Activated naive CD8-positive, alpha-beta T cell treated with anti-CD3 and anti-CD28 coated beads, Interleukin-2, amount 10 ng/mL, durations not matched to agents 7 days and 5 days (primary cell): Measurements from ENCODE around the gene CDKAL1. TPM values are rescaled to one million over a fixed set of nuclear protein-coding genes. Genes with fewer than 3 reads are reported as not detected.

ENCODE experiments used
- ATAC-seq: fragments of 150-1000 bp; cut with Tn5 transposase; one replicate; pipeline ENCODE4 v1.10.0; 2021; ENCODE audit warnings: low read depth, moderate library complexity
- POLR2A ChIA-PET: fragments of 350-600 bp; sonication (Branson Sonifier 250); formaldehyde crosslinking; loops from one replicate; lab custom pipeline; 2021; ENCODE audit warnings: antibody characterized with exemption; lab: Charles Lee
- DNase-seq: peaks from one replicate; pipeline ENCODE4 v3.0.0; 2021
- H3K27ac Mint-ChIP-seq: one replicate; pipeline ENCODE4 v1.8.0; 2022; ENCODE audit warnings: mild to moderate bottlenecking, mixed read lengths
- H3K27me3 Mint-ChIP-seq: one replicate; pipeline ENCODE4 v1.8.0; 2022; ENCODE audit warnings: mild to moderate bottlenecking, moderate library complexity, mixed read lengths
- H3K36me3 Mint-ChIP-seq: one replicate; pipeline ENCODE4 v1.8.0; 2021; ENCODE audit warnings: mild to moderate bottlenecking, mixed read lengths
- H3K4me1 Mint-ChIP-seq: one replicate; pipeline ENCODE4 v1.8.0; 2021; ENCODE audit warnings: mixed read lengths
- H3K4me3 Mint-ChIP-seq: one replicate; pipeline ENCODE4 v1.8.0; 2022; ENCODE audit warnings: mild to moderate bottlenecking, moderate library complexity, mixed read lengths
- H3K9me3 Mint-ChIP-seq: one replicate; pipeline ENCODE4 v1.8.0; 2021; ENCODE audit warnings: mixed read lengths
- total RNA-seq, 2 experiments: library from RNA; stranded (reverse); gene quantifications; one replicate each; pipeline ENCODE4 v1.2.3, GENCODE V29; 2021

The CDKAL1 gene
- total RNA-seq, 2 experiments from 2014 or later = 22.7 to 24.4 TPM

DNA sequence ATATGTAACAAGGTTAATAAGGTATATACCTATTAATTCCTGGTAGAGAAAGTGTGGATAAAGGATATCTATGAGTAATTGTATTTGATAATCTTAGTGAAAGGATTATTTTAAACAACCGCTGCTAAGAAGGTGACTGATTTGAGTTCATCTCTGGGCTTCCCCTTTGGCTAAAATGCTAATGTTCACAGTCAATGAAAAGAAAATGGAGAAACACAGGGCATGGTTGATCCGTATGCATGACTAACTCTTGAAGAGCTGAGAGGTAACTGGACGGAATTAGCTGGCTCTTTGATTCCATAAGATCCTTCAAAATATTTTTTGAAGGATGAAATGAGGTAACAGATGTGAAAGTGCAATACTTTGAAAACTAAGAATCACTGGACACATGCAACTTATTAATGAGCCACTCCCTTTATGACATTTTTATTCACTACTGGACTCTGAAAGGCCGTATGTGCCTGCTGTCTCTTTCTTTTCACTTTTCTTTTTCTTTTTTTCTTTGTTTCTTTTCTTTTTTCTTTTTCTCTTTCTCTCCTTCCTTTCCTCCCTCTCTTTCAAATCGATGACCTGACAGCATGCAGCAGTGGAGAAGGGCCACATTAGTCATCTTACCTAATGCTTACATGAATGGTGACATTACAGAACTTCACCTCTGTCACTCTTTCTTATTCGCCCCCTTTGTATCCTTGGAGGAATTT, 464.6 kb downstream of the CDKAL1 start:
- DNase-seq = no peak
- Mint-ChIP-seq H3K4me1 (peaks cover 3% of the 10 kb centered on the region), H3K4me3 (no peak overlapping the region), H3K36me3 (peaks cover 32% of the 10 kb centered on the region), H3K9me3 (peaks cover 2% of the 10 kb centered on the region), H3K27ac (no peak overlapping the region), H3K27me3 (no peaks in the 10 kb centered on the region)
- POLR2A ChIA-PET = no interaction called here
- ATAC-seq = no peak

GRCh38 chr6:21000331-21000801, 466.1 kb downstream of the CDKAL1 start:
- POLR2A ChIA-PET = no interaction called here
- Mint-ChIP-seq H3K9me3 (peaks cover 2% of the 10 kb centered on the region), H3K27me3 (no peaks in the 10 kb centered on the region), H3K27ac (no peak overlapping the region), H3K36me3 (peaks cover 30% of the 10 kb centered on the region), H3K4me1 (peaks cover 3% of the 10 kb centered on the region), H3K4me3 (no peak overlapping the region)
- DNase-seq = no peak
- no peak for ATAC-seq

- H3K9me3 Mint-ChIP-seq = peaks cover 2% of the 10 kb centered on the region
- H3K27me3 Mint-ChIP-seq = no peaks in the 10 kb centered on the region
- POLR2A ChIA-PET = no interaction called here
- peaks cover 3% of the 10 kb centered on the region for H3K4me1 Mint-ChIP-seq
- H3K4me3 Mint-ChIP-seq = no peak overlapping the region
- H3K36me3 Mint-ChIP-seq = peaks cover 28% of the 10 kb centered on the region
- no peak for ATAC-seq
- no peak for DNase-seq
- H3K27ac Mint-ChIP-seq = no peak overlapping the region
These were observed 467.5 kb downstream of the CDKAL1 start for GRCh38 chr6:21001736-21002135.

- no peak overlapping the region for H3K27ac Mint-ChIP-seq
- DNase-seq (no peak), ATAC-seq (no peak)
- H3K4me1 Mint-ChIP-seq = peaks cover 3% of the 10 kb centered on the region
- POLR2A ChIA-PET = no interaction called here
- peaks cover 33% of the 10 kb centered on the region for H3K36me3 Mint-ChIP-seq
- H3K27me3 Mint-ChIP-seq = no peaks in the 10 kb centered on the region
- peaks cover 2% of the 10 kb centered on the region for H3K9me3 Mint-ChIP-seq
- no peak overlapping the region for H3K4me3 Mint-ChIP-seq
These were observed 469.7 kb downstream of the CDKAL1 start for GRCh38 chr6:21003780-21004541.

GRCh38 chr6:21005816-21006570, 471.7 kb downstream of the CDKAL1 start:
- ATAC-seq = no peak

GRCh38 chr6:21019614-21020013, 485.4 kb downstream of the CDKAL1 start:
- Mint-ChIP-seq H3K27me3 (no peaks in the 10 kb centered on the region), H3K4me1 (no peaks in the 10 kb centered on the region), H3K27ac (no peak overlapping the region), H3K9me3 (peaks cover 13% of the 10 kb centered on the region), H3K4me3 (no peak overlapping the region), H3K36me3 (peaks cover 18% of the 10 kb centered on the region)
- DNase-seq (no peak), ATAC-seq (no peak)
- POLR2A ChIA-PET = no interaction called here

More at GRCh38 chr6:21005816-21006570, 471.7 kb downstream of the CDKAL1 start:
- POLR2A ChIA-PET = no interaction called here
- Mint-ChIP-seq H3K36me3 (peaks cover 33% of the 10 kb centered on the region), H3K9me3 (peaks cover 8% of the 10 kb centered on the region), H3K4me3 (no peak overlapping the region), H3K4me1 (peaks cover 3% of the 10 kb centered on the region), H3K27ac (no peak overlapping the region), H3K27me3 (no peaks in the 10 kb centered on the region)
- DNase-seq = no peak

GRCh38 chr6:21022343-21023107, 488.3 kb downstream of the CDKAL1 start:
- POLR2A ChIA-PET = no interaction called here
- DNase-seq (no peak), ATAC-seq (no peak)
- peaks cover 22% of the 10 kb centered on the region for H3K36me3 Mint-ChIP-seq
- no peaks in the 10 kb centered on the region for H3K4me1 Mint-ChIP-seq
- no peak overlapping the region for H3K27ac Mint-ChIP-seq
- H3K4me3 Mint-ChIP-seq = no peak overlapping the region
- H3K9me3 Mint-ChIP-seq = peaks cover 17% of the 10 kb centered on the region
- no peaks in the 10 kb centered on the region for H3K27me3 Mint-ChIP-seq

- H3K27me3 Mint-ChIP-seq = no peaks in the 10 kb centered on the region
- peaks cover 24% of the 10 kb centered on the region for H3K36me3 Mint-ChIP-seq
- no peak overlapping the region for H3K27ac Mint-ChIP-seq
These were observed 489.0 kb downstream of the CDKAL1 start for GRCh38 chr6:21023210-21023609.

DNA sequence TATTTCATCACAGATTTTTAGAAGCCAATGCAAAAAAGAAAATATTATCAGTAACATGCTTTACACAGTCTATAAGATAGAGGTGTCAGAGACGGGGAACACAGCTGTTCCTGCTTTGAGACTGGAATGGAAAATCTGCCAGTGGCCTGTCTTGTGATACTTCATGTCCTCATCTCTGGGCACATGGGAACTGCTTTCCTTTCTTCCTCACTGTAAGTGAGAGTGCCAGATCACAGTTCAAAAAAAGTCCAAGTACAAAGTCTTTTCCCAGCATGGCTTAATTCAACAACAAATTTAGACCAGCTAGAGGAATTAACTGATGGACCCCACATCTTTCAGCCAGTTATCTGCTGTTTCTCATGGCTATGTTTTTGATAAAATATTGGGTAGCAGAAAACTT, 490.4 kb downstream of the CDKAL1 start:
- Mint-ChIP-seq H3K27me3 (no peaks in the 10 kb centered on the region), H3K27ac (no peak overlapping the region), H3K9me3 (peaks cover 18% of the 10 kb centered on the region), H3K4me3 (no peak overlapping the region), H3K36me3 (peaks cover 24% of the 10 kb centered on the region), H3K4me1 (no peaks in the 10 kb centered on the region)
- POLR2A ChIA-PET = no interaction called here
- DNase-seq = no peak
- ATAC-seq = no peak

More at GRCh38 chr6:21023210-21023609, 489.0 kb downstream of the CDKAL1 start:
- DNase-seq (no peak), ATAC-seq (no peak)
- POLR2A ChIA-PET = no interaction called here
- no peak overlapping the region for H3K4me3 Mint-ChIP-seq
- H3K9me3 Mint-ChIP-seq = peaks cover 18% of the 10 kb centered on the region
- no peaks in the 10 kb centered on the region for H3K4me1 Mint-ChIP-seq

- peaks cover 30% of the 10 kb centered on the region for H3K36me3 Mint-ChIP-seq
- peaks cover 15% of the 10 kb centered on the region for H3K9me3 Mint-ChIP-seq
- no peak overlapping the region for H3K4me3 Mint-ChIP-seq
- no peaks in the 10 kb centered on the region for H3K27me3 Mint-ChIP-seq
- no peaks in the 10 kb centered on the region for H3K4me1 Mint-ChIP-seq
- no peak for DNase-seq
- no peak overlapping the region for H3K27ac Mint-ChIP-seq
- ATAC-seq = no peak
- POLR2A ChIA-PET = no interaction called here
These were observed 492.5 kb downstream of the CDKAL1 start for GRCh38 chr6:21026576-21027273.

GRCh38 chr6:21027507-21027906, 493.2 kb downstream of the CDKAL1 start:
- Mint-ChIP-seq H3K9me3 (peaks cover 14% of the 10 kb centered on the region), H3K4me3 (no peak overlapping the region), H3K36me3 (peaks cover 29% of the 10 kb centered on the region), H3K4me1 (no peaks in the 10 kb centered on the region), H3K27ac (no peak overlapping the region), H3K27me3 (no peaks in the 10 kb centered on the region)
- POLR2A ChIA-PET = no interaction called here
- no peak for DNase-seq
- no peak for ATAC-seq

DNA sequence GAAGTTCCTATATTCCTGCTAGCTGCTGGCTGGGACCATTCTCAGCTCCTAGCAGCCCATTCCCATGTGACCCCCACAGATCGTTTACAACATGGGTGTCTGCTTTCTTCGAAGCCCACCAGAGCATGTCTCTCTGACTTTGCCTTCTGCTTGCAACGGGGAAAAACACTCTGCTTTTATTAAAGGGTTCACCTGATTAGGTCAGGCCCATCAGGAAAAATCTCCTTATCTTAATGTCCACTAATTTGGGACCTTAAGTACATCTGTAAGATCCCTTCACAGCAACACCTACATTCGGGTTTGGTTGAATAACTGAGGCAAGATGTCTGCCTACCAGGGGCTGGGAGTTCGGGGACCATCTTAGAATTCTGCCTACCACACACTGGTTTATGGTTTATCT, 496.9 kb downstream of the CDKAL1 start:
- H3K4me1 Mint-ChIP-seq = no peaks in the 10 kb centered on the region
- POLR2A ChIA-PET = no interaction called here
- DNase-seq (no peak), ATAC-seq (no peak)
- H3K27me3 Mint-ChIP-seq = no peaks in the 10 kb centered on the region
- H3K9me3 Mint-ChIP-seq = peaks cover 11% of the 10 kb centered on the region
- H3K27ac Mint-ChIP-seq = no peak overlapping the region
- H3K36me3 Mint-ChIP-seq = peaks cover 23% of the 10 kb centered on the region
- no peak overlapping the region for H3K4me3 Mint-ChIP-seq
